Panc1 (cell line): Measurements from ENCODE around the gene DIDO1. TPM values are rescaled to one million over a fixed set of nuclear protein-coding genes. Genes with fewer than 3 reads are reported as not detected.

Source experiments
- ATAC-seq: fragments of 200-7000 bp; cut with Tn5 transposase; 2 replicates; pipeline ENCODE4 v1.9.1; 2020; ENCODE audit warnings: mild to moderate bottlenecking, moderate library complexity
- BruUV-seq: library from RNA; stranded (reverse); fragments of 400-500 nt; replicated peaks from 2 replicates; lab custom pipeline; 2021; lab: Mats Ljungman, UMichigan
- CTCF ChIA-PET: fragments of 300-600 bp; sonication (Branson Sonifier 250); formaldehyde crosslinking; loops from one replicate; lab custom pipeline; 2022; ENCODE audit warnings: antibody characterized with exemption; lab: Charles Lee
- POLR2A ChIA-PET: fragments of 300-600 bp; sonication (Branson Sonifier 250); formaldehyde crosslinking; loops from one replicate; lab custom pipeline; 2022; ENCODE audit warnings: antibody characterized with exemption; lab: Charles Lee
- DNase-seq: peaks from one replicate; pipeline ENCODE4 v3.0.0-alpha.2; 2010; ENCODE audit warnings: low read depth, low spot score
- H3K27ac ChIP-seq: 2 replicates; pipeline ENCODE4 v1.5.1; 2011; ENCODE audit warnings: mild to moderate bottlenecking, low read length, inconsistent platforms
- H3K27me3 ChIP-seq: fragments of 200-500 bp; sonication (Bioruptor generic); 2 replicates; pipeline ENCODE4 v1.6.0; 2014; ENCODE audit warnings: low read length, inconsistent platforms; ENCODE audit not compliant: control insufficient read depth, insufficient read depth
- H3K36me3 ChIP-seq: fragments of 200-500 bp; sonication (Bioruptor generic); 2 replicates; pipeline ENCODE4 v1.5.1; 2014; ENCODE audit warnings: inconsistent platforms, mild to moderate bottlenecking, low read length, moderate library complexity; ENCODE audit not compliant: control insufficient read depth, insufficient read depth
- H3K4me1 ChIP-seq: 2 replicates; pipeline ENCODE4 v1.5.1; 2011; ENCODE audit warnings: inconsistent platforms, mild to moderate bottlenecking, low read length, moderate library complexity; ENCODE audit not compliant: control insufficient read depth, insufficient read depth
- H3K4me3 ChIP-seq, 2 experiments: 2 replicates each; pipeline ENCODE4 v1.5.1; 2011 to 2012; ENCODE audit warnings: low read depth in 2 of 2, low read length in 2 of 2, mild to moderate bottlenecking in 2 of 2, inconsistent platforms in 1 of 2, moderate library complexity in 1 of 2
- H3K9me3 ChIP-seq: fragments of 200-500 bp; sonication (Bioruptor generic); 2 replicates; pipeline ENCODE4 v1.5.1; 2014; ENCODE audit warnings: low read depth, mild to moderate bottlenecking, inconsistent platforms, low read length, moderate library complexity; ENCODE audit not compliant: control insufficient read depth, insufficient read depth
- CTCF ChIP-seq: fragments of 450-650 bp; IDR thresholded peaks from 2 replicates; pipeline ENCODE4 v1.5.1; 2017; ENCODE audit warnings: mild to moderate bottlenecking
- POLR2AphosphoS5 ChIP-seq: IDR thresholded peaks from 2 replicates; pipeline ENCODE4 v1.6.1; 2012; ENCODE audit warnings: mild to moderate bottlenecking, low read depth, low read length, moderate library complexity
- REST ChIP-seq, 2 experiments: IDR thresholded peaks; 2 replicates each; pipeline ENCODE4 v1.6.1; 2011 to 2012; ENCODE audit warnings: low read depth in 2 of 2, control low read depth in 1 of 2, low read length in 1 of 2, mild to moderate bottlenecking in 1 of 2, moderate library complexity in 1 of 2; ENCODE audit not compliant: insufficient read depth in 1 of 2
- SIN3A ChIP-seq: IDR thresholded peaks from 2 replicates; pipeline ENCODE4 v1.6.1; 2012; ENCODE audit warnings: low read depth, mild to moderate bottlenecking, low read length, moderate library complexity, borderline replicate concordance; ENCODE audit not compliant: insufficient read depth
- TCF7L2 ChIP-seq: IDR thresholded peaks from 2 replicates; pipeline ENCODE4 v1.6.1; 2011; ENCODE audit warnings: mild to moderate bottlenecking, low read depth, low read length, inconsistent platforms
- in situ Hi-C: cut with HindIII; loops from 2 replicates; pipeline ENCODE4 v1.10.0; 2016; ENCODE audit warnings: low sequenced_read_pairs, low pct_unique_long_range_greater_than_20kb
- intact Hi-C: fragments of 100-400 bp; cut with micrococcal nuclease; formaldehyde crosslinking; loops from one replicate; pipeline ENCODE4 v1.10.0; 2022; ENCODE audit not compliant: unreplicated experiment
- total RNA-seq: library from RNA; stranded (reverse); gene quantifications from one replicate; pipeline ENCODE4 v1.2.1, GENCODE V29; 2021; ENCODE audit not compliant: unreplicated experiment

DIDO1 gene
- total RNA-seq, 1 experiment from 2014 or later, result 57.3 TPM

GRCh38 chr20:62859721-62860120 is 66.6 kb downstream of the DIDO1 start:
- peaks cover 12% of the 10 kb centered on the region for H3K4me1 ChIP-seq
- H3K9me3 ChIP-seq, result no peaks in the 10 kb centered on the region
- ATAC-seq (no peak), DNase-seq (no peak)
- in situ Hi-C loops, result no loop called here
- H3K27me3 ChIP-seq, result no peaks in the 10 kb centered on the region
- H3K27ac ChIP-seq, result peak overlapping the region; percentile 74
- TF ChIP-seq TCF7L2, result no peak
- no peak for TF ChIP-seq CTCF
- H3K36me3 ChIP-seq, result peaks cover 5% of the 10 kb centered on the region
- TSS peak; percentile 75 for BruUV-seq
- intact Hi-C loops, result no loop called here
- H3K4me3 ChIP-seq, result peak overlapping the region; percentile 57 to 66; a peak in 3 of 4 replicates
- CTCF ChIA-PET, result interaction anchor here (0.9 kb wide), 1 partner anchor 37 kb away, joined by 7 read pairs; no protein-coding TSS in a partner anchor
- POLR2A ChIA-PET, result no interaction called here

GRCh38 chr20:62858058-62858830 is 68.1 kb downstream of the DIDO1 start:
- intact Hi-C loops (no loop called here), in situ Hi-C loops (no loop called here)
- no TSS peak for BruUV-seq
- POLR2A ChIA-PET, result no interaction called here
- Histone ChIP-seq H3K27me3 (no peaks in the 10 kb centered on the region), H3K9me3 (no peaks in the 10 kb centered on the region), H3K4me1 (peaks cover 12% of the 10 kb centered on the region), H3K27ac (no peak overlapping the region), H3K4me3 (no peak overlapping the region), H3K36me3 (peaks cover 8% of the 10 kb centered on the region)
- ATAC-seq (no peak), DNase-seq (no peak)
- CTCF ChIA-PET, result no interaction called here
- TF ChIP-seq TCF7L2, result no peak
- TF ChIP-seq POLR2AphosphoS5, result no peak
- TF ChIP-seq REST (IDR thresholded peaks at IDR 0.05; ENCODE audit: insufficient read depth in 1 of 2, low read depth in 2 of 2, low read length in 1 of 2), result no peak
- TF ChIP-seq CTCF, result no peak
- TF ChIP-seq SIN3A, result no peak
